GM21619 (cell line): ENCODE data around the gene CDKN2AIPNL.
"Not testable (repeated sequence)": the region's sequence is repeated elsewhere in the genome, so short reads cannot be mapped to it uniquely, and the experiment has no call there.

ENCODE experiments used
- ATAC-seq: cut with Tn5 transposase; IDR thresholded peaks from one replicate; pipeline ENCODE4 v1.9.1; 2021; ENCODE audit not compliant: unreplicated experiment

Gene CDKN2AIPNL

DNA sequence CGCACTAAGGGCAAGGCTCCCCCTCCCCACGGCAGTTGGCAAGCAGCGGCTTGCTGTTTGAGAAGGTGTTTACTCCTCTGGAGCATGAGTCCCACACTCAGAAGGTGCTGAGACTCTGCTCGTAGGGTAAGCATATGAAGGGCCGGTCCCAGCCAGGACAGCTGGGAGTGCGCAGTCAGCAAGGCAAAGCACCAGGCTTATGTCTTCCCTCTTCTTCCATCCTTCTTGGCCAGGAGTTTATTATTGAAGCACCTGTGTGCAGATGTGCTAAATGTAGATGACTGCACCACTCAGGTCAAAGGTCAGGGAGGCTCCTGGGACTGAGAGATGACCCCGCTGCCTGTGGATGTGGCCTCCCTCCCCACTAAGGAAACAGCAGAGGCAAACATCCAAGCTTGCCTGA is 27.0 kb upstream of the CDKN2AIPNL start:
- no peak for ATAC-seq

DNA sequence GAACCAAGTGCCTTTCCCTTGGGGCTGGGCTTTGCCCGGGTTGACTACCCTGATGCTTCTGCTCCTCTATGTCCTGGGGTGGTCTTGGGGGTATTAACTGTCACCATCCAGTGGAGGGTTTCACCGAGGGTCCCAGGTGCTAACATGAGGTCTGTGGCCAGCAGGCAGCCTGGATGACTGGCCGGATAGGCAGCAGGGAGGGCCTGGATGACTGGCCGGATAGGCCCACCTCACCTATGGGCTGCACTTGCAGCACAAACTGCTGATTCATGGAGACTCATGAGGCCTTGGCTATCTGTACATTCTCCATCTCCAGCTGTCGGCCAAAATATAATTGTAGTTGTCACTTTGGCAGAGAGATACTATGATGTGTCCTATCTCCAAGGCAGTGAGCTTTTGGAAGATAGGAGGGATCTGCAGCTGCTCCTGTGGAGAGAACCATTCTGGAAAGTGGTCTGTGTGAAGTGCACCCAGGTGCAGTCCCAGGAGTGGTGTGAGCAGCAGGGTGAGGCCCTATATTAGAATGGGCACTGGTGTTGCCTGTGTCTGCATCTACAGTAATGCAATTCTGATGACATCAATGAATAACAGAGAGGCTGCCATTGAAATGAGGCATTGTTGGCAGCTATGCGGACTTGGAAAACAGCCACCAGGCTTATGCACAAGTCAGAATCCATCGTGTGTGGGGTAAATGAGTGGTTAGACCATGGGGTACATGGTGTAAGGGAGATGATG is 26.3 kb upstream of the CDKN2AIPNL start:
- no peak for ATAC-seq

DNA sequence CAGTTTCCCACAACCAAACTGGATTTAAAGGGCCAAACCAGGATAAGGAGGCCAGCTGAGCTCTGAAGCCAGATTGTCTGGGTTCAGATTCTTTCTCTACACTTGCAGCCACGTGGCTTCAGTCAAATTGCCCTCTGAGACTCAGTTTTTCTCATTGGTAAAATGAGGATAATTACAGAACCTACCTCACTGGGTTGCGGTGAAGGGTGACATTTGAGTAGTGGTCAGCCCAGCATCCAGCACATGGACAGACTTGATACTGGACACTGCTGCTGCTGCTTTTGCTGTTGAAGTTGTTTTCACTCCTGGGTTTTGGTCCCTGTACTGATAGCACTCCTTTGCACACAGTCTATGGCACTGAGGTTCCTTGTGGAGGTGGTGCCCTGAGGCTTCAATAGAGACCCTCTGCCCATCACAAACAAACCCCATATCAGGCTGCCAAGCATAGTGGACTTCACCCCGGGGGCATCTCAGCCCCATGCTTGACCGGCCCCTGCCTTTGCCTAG is 25.7 kb upstream of the CDKN2AIPNL start:
- ATAC-seq = no peak

DNA sequence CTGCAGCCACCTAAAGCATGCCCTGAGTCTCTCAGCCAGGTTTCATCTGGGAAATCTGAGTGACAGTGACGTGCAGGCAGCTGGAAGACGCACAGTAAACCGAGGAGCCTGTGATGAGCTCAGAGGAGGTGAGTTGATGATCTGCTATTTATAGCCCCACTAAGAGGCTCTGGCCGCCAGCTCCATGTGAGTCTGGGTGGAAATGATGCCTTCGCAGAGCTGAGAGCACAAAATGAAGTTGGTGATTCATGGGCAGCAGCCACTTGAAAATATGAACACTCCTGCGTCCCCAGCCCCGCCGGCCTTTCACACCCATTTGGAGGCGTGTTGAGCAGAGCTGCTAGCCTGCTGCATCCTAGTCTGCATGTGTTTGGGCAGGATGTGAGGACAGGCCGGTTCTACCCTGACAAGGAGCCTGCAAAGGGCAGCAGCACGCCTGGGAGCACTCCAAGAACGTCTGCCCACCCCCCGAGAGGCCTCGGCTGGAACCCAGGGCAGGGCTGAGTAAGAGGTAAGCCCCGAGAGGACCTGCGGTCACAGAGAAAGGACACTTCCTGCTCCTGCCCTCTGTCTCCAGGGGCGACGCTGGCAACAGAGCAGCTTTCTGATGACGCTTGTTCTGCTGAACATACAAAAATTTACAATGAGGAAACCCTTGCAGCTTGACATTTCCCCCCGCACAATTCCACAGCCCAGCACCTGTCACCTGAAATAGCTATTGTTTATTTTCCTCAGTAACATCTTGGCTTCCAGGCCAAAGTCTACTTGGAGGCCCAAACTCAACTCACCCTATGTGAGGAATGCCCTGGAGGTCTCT is 25.1 kb upstream of the CDKN2AIPNL start:
- peak; percentile 84 for ATAC-seq

DNA sequence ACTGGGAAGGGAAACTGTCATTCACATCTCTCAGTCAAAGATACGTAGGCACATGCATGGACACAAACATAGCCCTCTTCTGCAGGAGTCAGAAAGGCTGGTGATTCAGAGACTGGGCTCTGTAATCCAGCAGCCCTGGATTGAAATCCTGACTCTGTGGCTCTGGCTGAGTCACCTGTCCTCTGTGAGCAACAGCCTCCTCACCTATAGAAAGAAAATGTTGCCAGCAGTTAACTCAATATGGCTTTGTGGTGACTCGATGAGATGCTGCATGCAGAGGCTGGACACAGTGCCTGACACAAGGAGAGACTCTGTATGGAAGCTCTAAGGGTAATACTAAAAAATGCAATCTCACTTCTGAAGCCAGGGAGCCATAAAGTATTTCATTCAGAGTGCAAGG is 23.9 kb upstream of the CDKN2AIPNL start:
- no peak for ATAC-seq

DNA sequence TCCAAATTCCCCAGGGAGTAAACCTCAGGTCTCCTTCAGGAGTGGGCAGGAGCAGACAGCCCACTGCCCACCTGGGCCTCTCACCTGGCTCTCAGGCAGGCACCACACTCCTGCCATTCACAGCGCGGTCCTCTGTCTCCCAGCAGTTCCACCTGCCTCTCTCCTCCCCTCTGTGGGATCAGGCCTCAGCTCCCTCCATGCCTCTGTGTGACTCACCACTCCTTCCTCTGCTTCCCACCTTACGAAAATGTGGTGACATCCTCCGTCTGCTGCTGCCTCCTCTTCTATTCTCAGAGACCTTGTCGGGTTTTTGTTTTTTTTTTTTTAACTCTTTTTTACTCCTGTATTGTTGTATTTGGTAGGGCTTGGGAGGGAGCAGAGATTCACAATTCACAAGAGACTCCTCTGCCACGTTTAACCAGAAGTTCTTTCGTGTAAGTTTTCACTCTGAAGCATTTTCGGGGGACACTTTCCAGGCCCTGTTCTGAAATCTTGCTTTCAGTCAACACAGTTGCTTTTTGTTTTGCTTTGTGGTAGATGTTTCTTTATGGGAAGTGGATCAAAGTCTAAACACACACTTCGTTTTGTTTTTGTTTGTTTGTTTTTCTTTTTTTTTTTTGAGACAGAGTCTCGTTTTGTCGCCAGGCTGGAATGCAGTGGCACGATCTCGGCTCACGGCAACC is 21.1 kb upstream of the CDKN2AIPNL start:
- no peak for ATAC-seq

DNA sequence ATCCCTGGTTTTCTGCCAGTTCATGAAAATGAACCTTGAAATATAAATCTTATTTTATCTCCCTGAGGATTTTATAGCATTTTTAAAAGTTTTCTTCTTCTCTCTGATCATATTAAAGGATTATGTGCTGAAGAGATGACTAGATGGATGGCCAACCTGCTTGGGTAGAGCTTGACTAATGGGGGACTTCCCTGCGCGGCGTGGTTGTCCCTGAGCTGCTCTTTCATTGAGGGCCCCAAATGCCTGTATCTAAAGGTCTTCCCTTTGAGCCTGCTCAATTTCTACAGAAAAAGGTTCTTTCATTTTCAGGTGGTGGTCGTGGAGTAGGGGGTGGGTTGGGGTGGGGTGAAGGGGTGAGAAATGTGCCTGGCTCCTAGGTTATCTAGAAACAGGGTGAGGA is 20.5 kb upstream of the CDKN2AIPNL start:
- no peak for ATAC-seq

DNA sequence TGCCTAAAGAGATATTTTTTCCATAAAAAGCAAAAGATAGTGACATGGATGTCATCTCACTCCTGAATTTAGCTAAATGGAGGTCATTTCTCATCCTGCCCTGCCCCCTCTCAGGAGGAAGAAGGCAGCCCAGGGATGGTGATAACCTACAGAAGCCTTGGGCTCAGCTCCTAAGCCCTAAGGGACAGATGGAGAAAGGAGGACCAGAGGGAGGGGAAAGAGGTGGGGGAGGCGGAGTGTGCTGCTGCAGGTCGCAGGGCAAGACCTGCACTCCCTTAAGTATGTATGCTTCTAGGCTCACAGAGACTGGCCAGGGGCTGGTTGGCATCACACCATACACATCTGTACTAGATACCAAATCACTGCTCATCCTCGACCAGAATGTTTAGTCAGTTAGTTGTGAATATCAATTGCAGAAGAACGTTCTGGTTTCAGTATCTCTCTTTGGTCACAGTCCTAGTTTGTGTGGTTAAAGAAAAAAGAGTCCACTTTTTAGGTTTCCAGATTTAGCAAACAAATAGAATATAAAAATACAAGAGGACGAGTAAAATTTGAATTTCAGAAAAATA is 18.4 kb upstream of the CDKN2AIPNL start:
- ATAC-seq = no peak

DNA sequence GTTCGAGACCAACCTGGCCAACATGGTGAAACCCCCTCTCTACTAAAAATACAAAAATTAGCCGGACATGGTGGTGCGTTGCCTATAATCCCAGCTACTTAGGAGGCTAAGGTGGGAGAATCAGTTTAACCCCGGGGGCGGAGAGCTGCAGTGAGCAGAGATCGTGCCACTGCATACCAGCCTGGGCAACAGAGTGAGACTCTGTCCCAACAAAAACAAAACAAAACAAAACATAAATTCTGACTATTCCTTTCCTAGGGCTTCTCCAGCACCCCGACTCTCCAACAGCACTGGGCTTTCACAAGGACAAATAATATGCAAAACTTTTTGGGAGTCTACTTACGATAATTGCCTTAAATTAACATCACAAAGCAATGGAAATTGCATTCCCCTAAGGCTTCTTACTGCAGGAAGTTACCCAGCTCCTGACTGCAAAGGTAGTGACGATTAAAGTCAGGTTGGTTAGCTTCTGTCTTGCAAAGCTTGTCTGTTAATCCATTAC is 15.9 kb upstream of the CDKN2AIPNL start:
- no peak for ATAC-seq

DNA sequence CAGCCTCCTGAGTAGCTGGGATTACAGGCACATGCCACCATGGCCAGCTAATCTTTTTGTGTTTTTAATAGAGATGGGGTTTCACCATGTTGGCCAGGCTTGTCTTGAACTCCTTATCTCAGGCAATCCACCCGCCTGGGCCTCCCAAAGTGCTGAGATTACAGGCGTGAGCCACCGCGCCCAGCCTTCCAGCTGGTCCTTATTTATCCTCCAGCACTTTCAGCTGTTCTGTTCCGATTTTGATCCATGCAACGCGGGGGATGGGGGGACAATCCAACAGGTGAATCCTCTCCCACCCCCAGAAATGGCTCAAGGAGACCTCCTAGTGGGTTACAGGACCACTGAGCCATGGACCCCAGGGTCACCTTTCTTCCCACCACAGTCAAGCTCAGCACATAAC is 14.7 kb upstream of the CDKN2AIPNL start:
- no peak for ATAC-seq

DNA sequence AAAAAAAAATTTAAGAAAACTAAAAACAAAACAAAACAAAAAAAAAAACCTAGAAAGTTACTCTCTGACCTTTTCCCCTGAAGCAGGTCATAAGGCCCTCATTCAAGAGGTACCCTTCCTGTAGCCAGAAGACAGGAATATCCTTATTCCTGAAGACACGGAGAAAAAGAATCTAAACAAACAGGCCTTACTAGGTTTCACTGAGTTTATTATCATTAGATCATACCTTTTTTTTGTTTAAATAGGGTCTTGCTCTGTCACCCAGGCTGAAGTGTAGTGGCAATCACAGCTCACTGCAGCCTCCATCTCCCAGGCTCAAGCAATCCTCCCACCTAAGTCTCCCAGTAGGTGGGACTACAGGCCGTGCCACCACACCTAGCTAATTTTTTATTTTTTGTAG is 11.7 kb upstream of the CDKN2AIPNL start:
- no peak for ATAC-seq

DNA sequence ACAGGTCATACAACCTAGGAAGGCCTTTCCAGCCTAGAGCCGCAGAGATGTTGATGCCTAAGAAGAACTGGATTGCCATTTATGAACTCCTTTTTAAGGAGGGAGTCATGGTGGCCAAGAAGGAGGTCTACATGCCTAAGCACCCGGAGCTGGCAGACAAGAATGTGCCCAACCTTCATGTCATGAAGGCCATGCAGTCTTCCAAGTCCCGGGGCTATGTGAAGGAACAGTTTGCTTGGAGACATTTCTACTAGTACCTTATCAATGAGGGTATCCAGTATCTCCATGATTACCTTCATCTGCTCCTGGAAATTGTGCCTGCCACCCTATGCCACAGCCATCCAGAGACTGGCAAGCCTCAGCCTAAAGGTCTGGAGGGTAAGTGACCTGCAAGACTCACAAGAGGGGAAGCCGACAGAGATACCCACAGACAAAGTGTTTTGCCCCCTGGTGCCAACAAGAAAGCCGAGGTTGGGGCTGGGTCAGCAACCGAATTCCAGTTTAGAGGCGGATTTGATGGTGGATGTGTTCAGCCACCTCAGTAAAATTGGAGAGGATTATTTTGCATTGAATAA is 11.2 kb upstream of the CDKN2AIPNL start:
- no peak for ATAC-seq

DNA sequence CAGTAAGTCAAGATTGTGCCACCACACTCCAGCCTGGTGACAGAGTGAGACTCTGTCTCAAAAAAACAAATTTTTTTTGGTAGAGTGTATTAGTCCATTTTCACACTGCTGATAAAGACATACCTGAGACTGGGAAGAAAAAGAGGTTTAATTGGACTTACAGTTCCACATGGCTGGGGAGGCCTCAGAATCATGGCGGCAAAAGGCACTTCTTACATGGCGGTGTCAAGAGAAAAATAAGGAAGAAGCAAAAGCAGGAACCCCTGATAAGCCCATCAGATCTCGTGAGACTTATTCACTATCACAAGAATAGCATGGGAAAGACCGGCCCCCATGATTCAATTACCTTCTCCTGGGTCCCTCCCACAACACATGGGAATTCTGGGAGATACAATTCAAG is 9.4 kb upstream of the CDKN2AIPNL start:
- not testable (repeated sequence) for ATAC-seq

DNA sequence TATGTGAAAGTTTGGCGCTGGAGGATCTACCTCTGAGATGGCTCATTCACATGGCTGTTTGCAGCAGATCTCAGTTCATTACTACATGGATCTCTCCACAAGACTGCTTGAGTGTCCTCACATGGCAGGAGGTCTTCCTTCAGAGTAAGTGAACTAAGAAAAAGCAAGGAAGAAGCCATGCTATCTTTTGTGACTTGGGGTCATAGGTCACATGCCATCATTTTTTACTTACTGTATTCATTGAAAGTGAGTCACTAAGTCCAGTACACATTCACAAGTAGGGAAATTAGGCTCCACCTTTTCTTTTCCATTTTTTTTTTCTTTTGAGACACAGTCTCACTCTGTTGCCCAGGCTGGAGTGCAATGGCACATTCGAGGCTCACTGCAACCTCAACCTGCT is 8.7 kb upstream of the CDKN2AIPNL start:
- ATAC-seq = no peak

DNA sequence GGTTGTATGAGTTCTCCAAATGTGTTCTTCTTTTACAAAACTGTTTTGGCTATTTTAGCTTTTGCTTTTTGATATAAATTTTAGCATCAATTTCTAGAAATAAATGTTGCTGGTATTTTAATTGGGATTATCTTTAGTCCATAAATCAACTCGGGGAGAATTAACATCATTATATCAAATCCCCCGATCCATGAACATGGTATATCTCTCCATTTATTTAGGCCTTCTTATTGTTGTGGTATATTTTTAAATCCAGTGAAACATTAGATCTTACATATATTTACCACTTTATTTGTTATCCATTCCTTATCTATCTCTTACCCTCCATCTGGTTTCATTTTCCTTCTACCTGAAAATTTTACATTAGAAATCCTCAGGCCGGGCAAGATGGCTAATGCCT is 7.3 kb upstream of the CDKN2AIPNL start:
- no peak for ATAC-seq

DNA sequence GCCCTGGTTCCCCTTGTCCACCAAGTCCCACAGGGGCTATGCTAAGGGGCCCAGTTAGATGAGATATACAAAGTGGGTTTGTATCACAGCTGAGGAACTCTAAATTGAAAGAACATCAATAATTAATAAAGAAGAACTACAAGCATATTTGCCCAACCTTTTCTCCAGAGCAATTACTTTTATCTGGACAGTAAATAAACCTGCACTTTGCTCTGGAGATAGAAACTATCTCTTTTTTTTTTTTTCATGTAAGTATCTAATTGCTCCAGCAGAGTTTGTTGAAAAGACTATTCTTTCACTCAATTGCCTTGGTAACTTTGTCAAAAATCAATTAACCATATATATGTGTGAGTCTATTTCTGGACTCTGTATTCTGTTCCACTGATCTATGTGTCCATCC is 6.0 kb upstream of the CDKN2AIPNL start:
- ATAC-seq = no peak

DNA sequence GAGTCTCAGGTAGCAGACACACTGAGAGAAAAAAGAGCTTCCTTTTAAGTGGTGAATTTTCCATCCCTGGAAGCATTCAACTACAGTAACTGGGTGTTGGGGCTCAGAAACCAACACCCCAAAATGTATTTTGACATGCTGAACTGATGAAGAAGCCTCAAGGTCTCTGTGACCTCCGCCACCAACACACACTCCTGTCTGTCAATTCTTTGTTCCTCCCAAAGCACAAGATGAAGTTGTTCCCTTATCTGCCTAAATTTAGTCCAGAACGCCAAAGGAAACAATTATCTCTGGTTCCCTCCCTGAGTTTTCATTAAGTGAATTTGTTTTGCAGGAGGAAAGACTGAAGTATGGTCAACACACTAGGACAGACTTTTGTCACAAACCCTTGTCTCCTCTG is 1.4 kb upstream of the CDKN2AIPNL start:
- no peak for ATAC-seq

DNA sequence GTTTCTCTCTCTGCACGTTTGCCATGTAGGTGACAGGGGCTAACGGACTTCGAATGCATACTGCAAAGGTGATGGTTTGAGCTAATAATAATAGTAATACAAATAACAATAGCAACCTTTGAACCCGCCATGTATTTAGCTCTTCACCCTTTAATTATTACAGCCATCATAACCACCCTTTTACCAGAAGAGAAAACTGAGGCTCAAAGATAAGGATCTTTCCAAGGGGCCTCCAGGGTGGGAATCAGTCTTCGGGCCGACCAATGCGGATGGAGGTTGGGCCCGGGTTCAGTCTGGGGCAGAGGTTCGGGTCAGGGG is 494 bp downstream of the CDKN2AIPNL start:
- ATAC-seq = no peak

DNA sequence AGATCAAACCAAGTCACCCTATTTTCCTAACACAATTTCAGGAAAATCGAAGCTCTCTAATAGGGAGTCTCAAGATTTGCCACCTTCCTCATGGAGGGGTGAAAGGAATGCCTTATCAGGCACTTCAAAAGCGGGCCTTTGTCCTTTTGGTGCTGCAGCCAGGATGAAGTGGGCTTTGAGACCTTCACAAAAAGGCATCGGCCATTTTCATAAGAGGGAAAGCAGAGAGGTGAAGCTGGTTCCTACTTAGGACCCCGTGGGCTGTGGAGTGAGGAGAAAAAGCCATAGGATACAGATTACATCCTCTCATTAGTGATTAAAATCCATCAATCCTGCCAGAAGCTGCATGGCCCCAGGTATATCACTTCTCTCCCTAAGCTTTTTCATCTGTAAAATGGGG is 859 bp downstream of the CDKN2AIPNL start:
- no peak for ATAC-seq

DNA sequence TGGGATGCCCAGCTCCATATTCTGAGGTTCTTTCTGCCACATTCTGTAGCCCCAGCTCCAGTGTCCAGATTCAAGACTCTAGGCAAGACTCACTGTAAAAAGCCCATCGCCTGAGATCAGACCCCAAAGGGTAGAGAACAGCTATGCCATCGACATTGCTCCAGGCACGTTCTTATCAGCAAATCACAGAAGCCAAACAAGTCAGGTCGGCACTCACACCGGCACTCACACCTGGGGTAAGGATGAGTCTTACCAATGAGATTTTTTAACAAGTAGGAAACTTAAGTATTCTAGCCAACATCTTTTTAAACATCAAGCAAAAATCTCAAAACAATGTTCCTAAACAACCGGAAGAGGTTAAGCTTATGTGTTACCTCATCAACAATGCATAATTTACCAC is 2.4 kb downstream of the CDKN2AIPNL start:
- no peak for ATAC-seq

DNA sequence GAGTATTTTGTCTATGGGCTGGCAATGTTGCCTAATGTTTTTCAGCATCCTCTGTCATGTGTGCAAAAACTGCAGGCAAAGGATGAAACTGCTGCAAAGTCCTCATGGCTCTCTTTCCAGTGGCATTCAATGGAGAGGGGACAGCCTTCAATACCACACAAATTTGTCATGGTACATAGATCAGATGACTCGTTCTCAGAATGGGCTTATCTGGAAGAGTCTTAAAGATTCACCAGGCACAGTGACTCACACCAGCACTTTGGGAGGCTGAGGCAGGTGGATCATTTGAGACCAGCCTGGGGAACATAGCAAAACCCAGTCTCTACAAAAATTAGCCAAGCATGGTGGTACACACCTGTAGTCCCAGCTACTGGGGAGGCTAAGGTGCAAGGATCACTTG is 5.3 kb downstream of the CDKN2AIPNL start:
- no peak for ATAC-seq
